GM18873 (cell line): ENCODE data around the gene SACM1L.
"Not testable (repeated sequence)": the region's sequence is repeated elsewhere in the genome, so short reads cannot be mapped to it uniquely, and the experiment has no call there.

ENCODE experiments used
- ATAC-seq: cut with Tn5 transposase; IDR thresholded peaks from one replicate; pipeline ENCODE4 v1.9.1; 2021; ENCODE audit warnings: mild to moderate bottlenecking, moderate library complexity, moderate number of reproducible peaks; ENCODE audit not compliant: unreplicated experiment, low FRiP score

SACM1L gene

GRCh38 chr3:45690336-45691035 is 1.3 kb downstream of the SACM1L start:
- ATAC-seq = no peak

- no peak for ATAC-seq
These were observed 2.6 kb downstream of the SACM1L start for GRCh38 chr3:45691842-45692241.

DNA sequence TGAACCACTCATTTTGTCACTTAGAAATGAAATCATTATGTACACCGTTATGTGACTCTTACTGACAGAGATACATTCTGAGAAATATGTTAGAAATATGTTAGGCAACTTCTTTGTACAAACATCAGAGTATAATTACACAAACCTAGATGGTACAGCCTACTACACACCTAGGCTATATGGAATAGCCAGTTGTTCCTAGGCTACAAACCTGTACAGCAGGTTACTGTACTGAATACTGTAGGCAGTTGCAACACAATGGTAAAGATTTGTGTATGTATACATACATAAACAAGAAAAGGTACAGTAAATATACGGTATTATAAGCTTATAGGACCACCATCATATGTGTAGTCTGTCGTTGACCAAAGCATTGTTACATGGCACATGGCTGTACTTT is 3.7 kb downstream of the SACM1L start:
- ATAC-seq = no peak

DNA sequence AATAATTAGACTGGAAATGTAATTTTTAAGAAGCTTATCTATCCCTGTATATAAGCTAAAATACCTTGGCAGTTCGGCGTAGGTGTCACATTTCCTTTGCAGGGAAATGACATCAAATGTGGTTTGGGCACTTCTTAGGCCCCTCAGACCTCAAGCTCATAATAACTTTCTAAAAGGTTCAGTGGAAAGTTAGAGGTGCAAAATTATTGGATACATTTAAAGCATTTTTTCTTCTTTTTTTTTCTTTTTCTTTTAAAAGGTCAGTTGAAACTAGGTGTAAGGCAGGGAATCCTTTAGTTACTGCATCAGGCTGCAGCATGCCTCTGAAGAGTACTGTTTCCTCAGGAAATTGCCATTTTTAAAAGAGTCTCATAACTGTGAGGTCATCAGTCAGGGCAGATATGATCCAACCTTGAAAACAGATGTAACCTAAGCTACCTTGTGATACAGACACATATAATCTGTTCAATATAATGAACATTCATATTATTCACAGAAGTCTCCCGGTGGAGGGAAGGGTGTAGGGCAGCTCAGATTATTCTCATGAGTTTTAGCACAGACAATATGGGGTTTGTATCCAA is 4.8 kb downstream of the SACM1L start:
- no peak for ATAC-seq

DNA sequence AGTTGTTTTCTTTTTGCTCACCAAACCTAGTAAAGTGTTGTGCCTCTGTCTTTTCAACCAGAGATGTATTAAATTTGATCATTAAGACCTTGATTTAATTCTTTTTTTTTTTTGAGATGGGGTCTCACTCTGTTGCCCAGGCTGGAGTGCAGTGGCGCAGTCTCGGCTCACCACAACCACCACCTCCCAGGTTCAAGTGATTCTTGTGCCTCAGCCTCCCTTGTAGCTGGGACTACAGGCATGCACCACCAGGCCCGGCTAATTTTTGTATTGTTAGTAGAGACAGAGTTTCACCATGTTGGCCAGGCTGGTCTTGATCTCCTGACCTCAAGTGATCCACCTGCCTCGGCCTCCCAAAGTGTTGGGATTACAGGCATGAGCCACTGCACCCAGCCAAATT is 6.0 kb downstream of the SACM1L start:
- ATAC-seq = not testable (repeated sequence)

DNA sequence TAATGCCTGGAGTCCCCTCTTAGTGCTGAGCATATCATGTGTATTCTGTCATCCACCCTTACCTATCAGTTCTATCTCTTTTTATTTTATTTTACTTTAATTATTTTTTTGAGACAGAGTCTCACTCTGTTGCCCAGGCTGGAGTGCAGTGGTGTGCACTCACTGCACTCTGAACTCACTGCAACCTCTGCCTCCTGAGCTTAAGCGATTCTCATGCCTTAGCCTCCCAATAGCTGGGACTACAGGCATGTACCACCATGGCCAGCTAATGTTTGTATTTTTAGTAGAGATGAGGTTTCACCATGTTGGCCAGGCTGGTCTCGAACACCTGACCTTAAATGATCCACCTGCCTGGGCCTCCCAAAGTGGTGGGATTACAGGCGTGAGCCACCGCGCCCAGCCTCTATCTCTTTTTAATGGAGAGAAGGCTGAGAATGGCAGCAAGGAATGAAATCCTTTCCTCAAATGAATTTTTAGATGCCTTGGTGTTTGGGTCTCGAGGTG is 11.4 kb downstream of the SACM1L start:
- ATAC-seq = no peak

GRCh38 chr3:45701172-45701867 is 12.1 kb downstream of the SACM1L start:
- no peak for ATAC-seq

- no peak for ATAC-seq
These were observed 15.2 kb downstream of the SACM1L start for GRCh38 chr3:45704301-45704943.

DNA sequence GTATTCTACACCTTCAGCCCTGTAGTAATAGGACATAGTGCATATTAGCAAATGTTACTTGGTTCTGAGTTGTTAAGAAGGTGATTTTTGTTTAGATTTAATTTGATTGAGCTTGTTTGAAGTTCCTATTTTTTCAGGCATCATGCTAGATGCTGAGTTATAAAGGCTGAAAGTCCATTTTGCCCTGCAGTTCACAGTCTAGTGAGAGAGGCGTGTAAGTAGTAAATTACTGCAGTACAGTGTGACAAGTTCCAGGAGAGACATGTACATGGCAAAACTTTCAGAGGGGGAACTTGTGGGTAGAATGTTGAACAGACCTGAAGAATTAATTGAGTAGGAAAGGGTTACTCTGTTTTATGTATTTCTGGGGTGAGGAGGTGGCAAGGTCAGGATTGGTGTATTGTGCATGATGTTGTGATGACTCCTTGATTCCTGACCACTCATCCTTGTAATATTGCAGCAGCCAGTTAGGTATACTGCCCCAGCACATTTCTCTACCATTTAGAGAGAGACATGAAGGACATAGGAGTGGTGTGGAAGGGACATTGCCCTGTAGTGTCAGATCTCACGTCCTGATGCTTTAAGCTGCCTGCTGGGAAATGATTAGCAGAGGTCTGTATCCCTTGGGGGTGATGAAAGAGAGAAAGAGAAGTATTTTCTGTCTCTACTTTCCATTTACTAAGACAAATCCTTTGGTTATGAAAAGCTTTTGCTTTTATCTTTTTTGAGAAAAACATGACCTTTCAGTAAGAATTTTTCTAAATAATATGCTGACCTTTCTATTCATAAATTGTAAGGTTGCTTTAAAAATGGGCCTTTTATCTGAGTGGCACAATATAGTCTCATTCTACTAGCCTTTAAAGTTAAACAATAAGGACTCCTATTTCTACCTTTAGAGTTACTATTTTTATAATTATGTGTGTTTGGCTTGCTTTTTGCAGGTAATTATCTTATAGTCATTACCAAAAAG is 16.9 kb downstream of the SACM1L start:
- no peak for ATAC-seq

DNA sequence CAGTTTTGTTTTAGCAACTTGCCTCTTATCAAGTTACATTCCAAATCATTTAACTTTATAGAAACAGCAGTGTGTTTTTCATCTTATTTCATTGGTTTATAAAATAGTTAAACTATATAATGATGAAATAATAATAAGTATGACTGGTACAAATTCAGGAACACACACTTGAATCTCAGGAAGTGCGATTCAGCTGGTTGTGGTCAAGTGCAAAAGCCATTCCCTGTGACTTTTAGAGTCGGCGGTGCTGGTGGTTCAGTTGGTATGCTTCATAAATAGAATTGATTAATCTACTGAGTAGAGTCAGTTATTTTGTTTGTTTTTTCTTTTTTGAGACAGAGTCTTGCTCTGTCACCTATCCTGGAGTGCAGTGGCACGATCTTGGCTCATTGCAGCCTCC is 22.7 kb downstream of the SACM1L start:
- no peak for ATAC-seq

GRCh38 chr3:45712434-45713110 is 23.4 kb downstream of the SACM1L start:
- no peak for ATAC-seq

- ATAC-seq = no peak
These were observed 26.7 kb downstream of the SACM1L start for GRCh38 chr3:45715945-45716344.

DNA sequence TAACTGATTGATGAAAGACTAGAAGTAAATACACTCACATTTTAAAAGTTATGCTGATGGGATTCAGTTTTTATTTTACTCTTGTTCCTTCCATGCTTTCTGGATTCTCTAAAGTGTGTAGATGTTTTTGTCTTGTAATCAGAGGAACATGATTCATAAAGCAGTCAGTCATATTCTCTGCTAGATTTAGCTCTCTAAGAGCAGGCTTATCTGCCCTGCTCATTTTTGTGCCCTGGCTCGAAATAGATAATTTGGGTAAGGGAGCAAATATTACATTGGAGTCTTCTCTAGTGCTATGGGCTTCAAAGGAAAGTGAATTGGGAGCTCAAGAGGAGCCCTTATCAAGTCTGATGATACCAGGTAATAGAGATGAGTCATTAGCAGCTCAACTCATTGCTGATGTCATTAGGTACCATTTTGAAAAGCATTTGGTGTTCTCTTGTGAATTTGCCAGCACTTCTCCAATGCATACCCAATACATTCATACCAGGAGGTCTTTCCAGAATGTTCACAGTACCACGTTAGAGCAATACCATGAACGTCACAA is 27.7 kb downstream of the SACM1L start:
- no peak for ATAC-seq

GRCh38 chr3:45719655-45720487 is 30.7 kb downstream of the SACM1L start:
- no peak for ATAC-seq

- ATAC-seq = no peak
These were observed 35.7 kb downstream of the SACM1L start for GRCh38 chr3:45724911-45725310.

GRCh38 chr3:45729614-45730013 is 40.4 kb downstream of the SACM1L start:
- ATAC-seq = no peak

DNA sequence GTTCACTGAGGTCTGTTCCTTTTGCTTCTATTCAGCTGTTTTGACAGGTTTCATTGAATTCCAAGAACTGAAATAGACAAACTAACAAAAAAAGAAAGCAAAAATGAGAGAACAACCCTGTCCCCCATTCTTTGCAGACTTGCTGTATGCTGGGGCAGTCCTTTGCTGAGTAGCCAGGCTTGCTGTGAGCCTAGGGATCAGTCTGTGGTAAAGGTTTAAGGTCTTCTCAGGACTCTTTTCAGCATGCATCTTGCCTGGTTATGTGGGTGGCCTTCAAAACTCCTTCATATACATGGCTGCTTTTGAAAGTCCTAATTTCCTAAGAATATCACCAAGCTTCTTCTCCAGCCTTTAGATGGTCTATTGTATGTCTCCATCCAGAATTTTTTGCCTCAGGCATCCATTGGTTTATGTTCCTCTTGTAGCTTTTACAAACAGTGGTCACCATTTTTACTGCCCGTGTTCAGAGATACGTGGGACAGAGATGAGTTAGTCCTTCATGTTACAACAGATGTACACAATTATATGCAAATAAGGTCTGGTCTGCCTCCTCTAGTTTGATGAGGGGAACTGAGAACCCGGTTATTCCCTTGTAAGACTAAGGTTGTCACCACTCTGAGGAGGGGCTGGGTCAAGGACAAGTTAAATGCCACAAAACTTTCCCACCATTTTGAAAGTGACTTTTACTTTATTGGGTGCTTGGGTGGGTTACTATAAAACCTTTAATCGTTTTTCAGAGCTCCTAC is 41.4 kb downstream of the SACM1L start:
- no peak for ATAC-seq

DNA sequence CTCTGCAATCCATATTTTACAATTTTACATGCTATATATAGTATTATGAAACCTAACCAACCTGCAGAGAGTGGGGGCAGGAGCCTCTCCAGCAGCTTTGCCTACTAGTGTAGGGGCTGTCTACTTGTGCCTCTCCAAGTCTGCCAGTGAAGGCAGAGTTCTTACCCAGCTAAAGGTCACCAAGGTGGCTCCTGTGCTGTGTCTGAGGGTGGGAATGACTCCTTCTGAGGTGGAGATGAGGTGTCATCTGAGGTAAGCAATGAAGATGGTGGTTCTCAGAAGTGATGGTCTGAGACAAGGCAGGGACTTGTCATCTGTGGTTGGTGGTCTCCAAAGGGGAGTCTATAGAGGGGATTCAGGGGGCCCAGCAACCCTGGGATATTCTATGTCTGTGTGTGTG is 47.5 kb downstream of the SACM1L start:
- ATAC-seq = no peak
